ENCODE results near the gene DPYSL3. TPM values are rescaled to one million over a fixed set of nuclear protein-coding genes. Genes with fewer than 3 reads are reported as not detected.

The DPYSL3 gene
- total and polyA plus RNA-seq, 4 donors = 0.35 to 3.6 (median 1.7) TPM

GRCh38 chr5:147346006-147346561, 163.8 kb downstream of the DPYSL3 start:
- Histone ChIP-seq H3K9me3 (ENCODE audit: control insufficient read depth in 4 of 4, low read length in 3 of 4) (no peaks in the 10 kb centered on the region), H3K4me3 (ENCODE audit: low read depth in 1 of 3, low read length in 3 of 3) (no peak overlapping the region), H3K27ac (ENCODE audit: low read depth in 1 of 2, low read length in 2 of 2) (no peak overlapping the region), H3K36me3 (ENCODE audit: control insufficient read depth in 4 of 4, insufficient read depth in 3 of 4, low read depth in 1 of 4, low read length in 3 of 4) (no peaks in the 10 kb centered on the region), H3K4me1 (ENCODE audit: control insufficient read depth in 4 of 4, insufficient read depth in 4 of 4, low read length in 3 of 4) (no peaks in the 10 kb centered on the region), H3K9ac (ENCODE audit: low read depth in 1 of 2, low read length in 2 of 2) (no peak overlapping the region), H3K27me3 (ENCODE audit: control insufficient read depth in 4 of 4, insufficient read depth in 4 of 4, low read length in 3 of 4) (no peaks in the 10 kb centered on the region)
- TF ChIP-seq MAX (IDR thresholded peaks at IDR 0.05) (no peak), HNF4G (IDR thresholded peaks at IDR 0.05) (no peak), ZBTB33 (IDR thresholded peaks at IDR 0.05) (no peak), FOXA1 (IDR thresholded peaks at IDR 0.05) (no peak), CTCF (IDR thresholded peaks at IDR 0.05; ENCODE audit: low read depth, low read length, missing input control) (no peak), FOXA2 (IDR thresholded peaks at IDR 0.05) (no peak), YY1 (IDR thresholded peaks at IDR 0.05) (no peak), HNF4A (conservative IDR thresholded peaks at IDR 0.05) (no peak), RAD21 (IDR thresholded peaks at IDR 0.05) (no peak), GABPA (IDR thresholded peaks at IDR 0.05 in 1 of 2, conservative IDR thresholded peaks at IDR 0.05 in 1 of 2) (no peak), TAF1 (conservative IDR thresholded peaks at IDR 0.05) (no peak), EGR1 (IDR thresholded peaks at IDR 0.05; ENCODE audit: low read depth in 2 of 2) (no peak), RXRA (IDR thresholded peaks at IDR 0.05) (no peak), JUND (IDR thresholded peaks at IDR 0.05) (no peak), SP1 (IDR thresholded peaks at IDR 0.05) (no peak), NR2F2 (IDR thresholded peaks at IDR 0.05) (no peak)
- DNase-seq (ENCODE audit: low spot score) = no peak
- WGBS = 70% methylated on average over 5 of the region's 5 CpGs

- 31% methylated on average over 1 of the region's 1 CpG for WGBS
- no peak overlapping the region for H3K4me3 ChIP-seq (ENCODE audit: low read depth in 1 of 3, low read length in 3 of 3)
- H3K36me3 ChIP-seq (ENCODE audit: control insufficient read depth in 4 of 4, insufficient read depth in 3 of 4, low read depth in 1 of 4, low read length in 3 of 4) = no peaks in the 10 kb centered on the region
- no peaks in the 10 kb centered on the region for H3K4me1 ChIP-seq (ENCODE audit: control insufficient read depth in 4 of 4, insufficient read depth in 4 of 4, low read length in 3 of 4)
- H3K9ac ChIP-seq (ENCODE audit: low read depth in 1 of 2, low read length in 2 of 2) = no peak overlapping the region
- TF ChIP-seq EGR1 (IDR thresholded peaks at IDR 0.05; ENCODE audit: low read depth in 2 of 2) = no peak
- no peak for TF ChIP-seq GABPA (IDR thresholded peaks at IDR 0.05 in 1 of 2, conservative IDR thresholded peaks at IDR 0.05 in 1 of 2)
- TF ChIP-seq JUND (IDR thresholded peaks at IDR 0.05) = no peak
- TF ChIP-seq SP1 (IDR thresholded peaks at IDR 0.05) = no peak
- TF ChIP-seq FOXA1 (IDR thresholded peaks at IDR 0.05) = no peak
- TF ChIP-seq ATF3 (IDR thresholded peaks at IDR 0.05) = no peak
- TF ChIP-seq ZBTB33 (IDR thresholded peaks at IDR 0.05) = no peak
- no peak for TF ChIP-seq CTCF (IDR thresholded peaks at IDR 0.05; ENCODE audit: low read depth, low read length, missing input control)
- no peak for TF ChIP-seq RXRA (IDR thresholded peaks at IDR 0.05)
- TF ChIP-seq REST (IDR thresholded peaks at IDR 0.05) = no peak
- no peak for TF ChIP-seq TAF1 (conservative IDR thresholded peaks at IDR 0.05)
- TF ChIP-seq HNF4G (IDR thresholded peaks at IDR 0.05) = no peak
- TF ChIP-seq HNF4A (conservative IDR thresholded peaks at IDR 0.05) = no peak
- H3K27me3 ChIP-seq (ENCODE audit: control insufficient read depth in 4 of 4, insufficient read depth in 4 of 4, low read length in 3 of 4) = no peaks in the 10 kb centered on the region
- no peak overlapping the region for H3K27ac ChIP-seq (ENCODE audit: low read depth in 1 of 2, low read length in 2 of 2)
- DNase-seq (ENCODE audit: low spot score) = no peak
- no peaks in the 10 kb centered on the region for H3K9me3 ChIP-seq (ENCODE audit: control insufficient read depth in 4 of 4, low read length in 3 of 4)
Measured at GRCh38 chr5:147344861-147345260, 165.0 kb downstream of the DPYSL3 start.

All from liver (tissue), 9 donors.